ENCODE results near the gene DOCK1.

DNA sequence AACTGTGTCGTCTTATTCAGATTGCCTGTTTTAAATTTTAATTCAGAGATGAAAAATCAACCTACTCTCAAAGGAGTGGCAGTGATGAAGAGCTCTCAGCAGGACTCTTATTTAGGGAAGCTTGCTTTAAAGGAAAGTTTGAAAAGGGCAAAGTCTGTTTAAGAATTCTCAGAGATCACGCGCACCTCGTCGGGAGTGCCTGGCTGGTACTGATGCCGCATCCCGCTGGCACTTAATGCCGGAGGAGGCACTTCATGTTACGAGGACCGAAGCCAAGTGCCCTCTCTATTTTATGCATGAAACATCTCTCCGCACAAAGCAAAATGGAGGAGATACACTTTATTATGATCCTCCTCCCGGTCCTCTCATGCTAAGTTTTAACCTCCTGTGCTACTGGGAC, 362.2 kb downstream of the DOCK1 start:
- TF ChIP-seq POLR2A (IDR thresholded peaks at IDR 0.05), result no peak
- TF ChIP-seq, protein P1, sequence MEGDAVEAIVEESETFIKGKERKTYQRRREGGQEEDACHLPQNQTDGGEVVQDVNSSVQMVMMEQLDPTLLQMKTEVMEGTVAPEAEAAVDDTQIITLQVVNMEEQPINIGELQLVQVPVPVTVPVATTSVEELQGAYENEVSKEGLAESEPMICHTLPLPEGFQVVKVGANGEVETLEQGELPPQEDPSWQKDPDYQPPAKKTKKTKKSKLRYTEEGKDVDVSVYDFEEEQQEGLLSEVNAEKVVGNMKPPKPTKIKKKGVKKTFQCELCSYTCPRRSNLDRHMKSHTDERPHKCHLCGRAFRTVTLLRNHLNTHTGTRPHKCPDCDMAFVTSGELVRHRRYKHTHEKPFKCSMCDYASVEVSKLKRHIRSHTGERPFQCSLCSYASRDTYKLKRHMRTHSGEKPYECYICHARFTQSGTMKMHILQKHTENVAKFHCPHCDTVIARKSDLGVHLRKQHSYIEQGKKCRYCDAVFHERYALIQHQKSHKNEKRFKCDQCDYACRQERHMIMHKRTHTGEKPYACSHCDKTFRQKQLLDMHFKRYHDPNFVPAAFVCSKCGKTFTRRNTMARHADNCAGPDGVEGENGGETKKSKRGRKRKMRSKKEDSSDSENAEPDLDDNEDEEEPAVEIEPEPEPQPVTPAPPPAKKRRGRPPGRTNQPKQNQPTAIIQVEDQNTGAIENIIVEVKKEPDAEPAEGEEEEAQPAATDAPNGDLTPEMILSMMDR (IDR thresholded peaks at IDR 0.05), result no peak
